ENCODE results near the gene FES. TPM values are rescaled to one million over a fixed set of nuclear protein-coding genes. Genes with fewer than 3 reads are reported as not detected.

The FES gene
- total RNA-seq, 1 donor from 2014 or later = 15.1 TPM

- no peak for TF ChIP-seq CTCF (IDR thresholded peaks at IDR 0.05; ENCODE audit: insufficient read depth, low read length, poor library complexity, severe bottlenecking)
These were observed 8.7 kb upstream of the FES start for GRCh38 chr15:90875549-90875981.

GRCh38 chr15:90876046-90876445 is 8.3 kb upstream of the FES start:
- TF ChIP-seq CTCF (IDR thresholded peaks at IDR 0.05; ENCODE audit: insufficient read depth, low read length, poor library complexity, severe bottlenecking) = no peak
- Histone ChIP-seq H3K36me3 (ENCODE audit: control insufficient read depth, insufficient read depth, low read length) (peaks cover 5% of the 10 kb centered on the region), H3K27me3 (ENCODE audit: control insufficient read depth, insufficient read depth, low read length) (no peaks in the 10 kb centered on the region), H3K4me3 (ENCODE audit: low read depth, low read length) (no peak overlapping the region)
- no peak for DNase-seq (ENCODE audit: low read depth)

More at GRCh38 chr15:90875549-90875981, 8.7 kb upstream of the FES start:
- no peak for DNase-seq (ENCODE audit: low read depth)
- H3K4me3 ChIP-seq (ENCODE audit: low read depth, low read length) = no peak overlapping the region
- H3K36me3 ChIP-seq (ENCODE audit: control insufficient read depth, insufficient read depth, low read length) = peaks cover 5% of the 10 kb centered on the region
- H3K27me3 ChIP-seq (ENCODE audit: control insufficient read depth, insufficient read depth, low read length) = no peaks in the 10 kb centered on the region

- no peak for DNase-seq (ENCODE audit: low read depth)
- no peak for TF ChIP-seq CTCF (IDR thresholded peaks at IDR 0.05; ENCODE audit: insufficient read depth, low read length, poor library complexity, severe bottlenecking)
- H3K36me3 ChIP-seq (ENCODE audit: control insufficient read depth, insufficient read depth, low read length) = peaks cover 5% of the 10 kb centered on the region
- H3K27me3 ChIP-seq (ENCODE audit: control insufficient read depth, insufficient read depth, low read length) = no peaks in the 10 kb centered on the region
- no peak overlapping the region for H3K4me3 ChIP-seq (ENCODE audit: low read depth, low read length)
These were observed 7.7 kb upstream of the FES start for GRCh38 chr15:90876512-90877170.

- peaks cover 6% of the 10 kb centered on the region for H3K36me3 ChIP-seq (ENCODE audit: control insufficient read depth, insufficient read depth, low read length)
These were observed 7.0 kb upstream of the FES start for GRCh38 chr15:90877315-90877714.

GRCh38 chr15:90877996-90878395 is 6.3 kb upstream of the FES start:
- Histone ChIP-seq H3K27me3 (ENCODE audit: control insufficient read depth, insufficient read depth, low read length) (no peaks in the 10 kb centered on the region), H3K36me3 (ENCODE audit: control insufficient read depth, insufficient read depth, low read length) (peaks cover 6% of the 10 kb centered on the region), H3K4me3 (ENCODE audit: low read depth, low read length) (no peak overlapping the region)
- no peak for TF ChIP-seq CTCF (IDR thresholded peaks at IDR 0.05; ENCODE audit: insufficient read depth, low read length, poor library complexity, severe bottlenecking)
- DNase-seq (ENCODE audit: low read depth) = no peak

More at GRCh38 chr15:90877315-90877714, 7.0 kb upstream of the FES start:
- no peak for DNase-seq (ENCODE audit: low read depth)
- no peak overlapping the region for H3K4me3 ChIP-seq (ENCODE audit: low read depth, low read length)
- TF ChIP-seq CTCF (IDR thresholded peaks at IDR 0.05; ENCODE audit: insufficient read depth, low read length, poor library complexity, severe bottlenecking) = no peak
- H3K27me3 ChIP-seq (ENCODE audit: control insufficient read depth, insufficient read depth, low read length) = no peaks in the 10 kb centered on the region

GRCh38 chr15:90878660-90879059 is 5.6 kb upstream of the FES start:
- no peak for TF ChIP-seq CTCF (IDR thresholded peaks at IDR 0.05; ENCODE audit: insufficient read depth, low read length, poor library complexity, severe bottlenecking)
- peaks cover 6% of the 10 kb centered on the region for H3K36me3 ChIP-seq (ENCODE audit: control insufficient read depth, insufficient read depth, low read length)

More at GRCh38 chr15:90878660-90879059, 5.6 kb upstream of the FES start:
- Histone ChIP-seq H3K4me3 (ENCODE audit: low read depth, low read length) (no peak overlapping the region), H3K27me3 (ENCODE audit: control insufficient read depth, insufficient read depth, low read length) (no peaks in the 10 kb centered on the region)
- no peak for DNase-seq (ENCODE audit: low read depth)
